Endothelial cell of umbilical vein (primary cell): ENCODE results near the gene NAV2. TPM values are rescaled to one million over a fixed set of nuclear protein-coding genes. Genes with fewer than 3 reads are reported as not detected.

Experiments used
- BruUV-seq: library from RNA; stranded (reverse); fragments of 400-500 nt; replicated peaks from 2 replicates; lab custom pipeline; 2021; lab: Mats Ljungman, UMichigan
- CTCF ChIA-PET: fragments of 300-600, 350-600 bp; sonication (Branson Sonifier 250); formaldehyde crosslinking; loops from one replicate; lab custom pipeline; 2021; ENCODE audit warnings: antibody characterized with exemption, inconsistent platforms; lab: Charles Lee
- POLR2A ChIA-PET: fragments of 300-600, 350-600 bp; sonication (Branson Sonifier 250); formaldehyde crosslinking; loops from one replicate; lab custom pipeline; 2021; ENCODE audit warnings: antibody characterized with exemption, inconsistent platforms; lab: Charles Lee
- DNase-seq: peaks from one replicate; pipeline ENCODE4 v3.0.0-alpha.2; 2011; ENCODE audit warnings: low read depth, low spot score
- FAIRE-seq: peaks from 2 replicates; lab custom pipeline; 2011; peaks lifted over from hg19 to GRCh38; lab: Jason Lieb, UNC
- H2AFZ ChIP-seq: 2 replicates; pipeline ENCODE4 v1.6.0; 2012; ENCODE audit warnings: low read depth, low read length, control low read depth, inconsistent platforms
- H3K27ac ChIP-seq: 2 replicates; pipeline ENCODE4 v1.5.1; 2011; ENCODE audit warnings: low read depth, mild to moderate bottlenecking, control low read depth, low read length, moderate library complexity; ENCODE audit not compliant: insufficient read depth
- H3K27me3 ChIP-seq, 2 experiments: 2 replicates each; pipeline versions ENCODE4 v1.6.0 to v1.6.1; 2011; ENCODE audit warnings: low read length in 2 of 2, mixed read lengths in 1 of 2; ENCODE audit not compliant: control insufficient read depth in 2 of 2, insufficient read depth in 2 of 2
- H3K36me3 ChIP-seq, 2 experiments: 2 replicates in 1 of 2; 3 replicates in 1 of 2; pipeline ENCODE4 v1.5.1; 2011; ENCODE audit warnings: low read length in 2 of 2, mild to moderate bottlenecking in 1 of 2, moderate library complexity in 1 of 2; ENCODE audit not compliant: control insufficient read depth in 2 of 2, insufficient read depth in 2 of 2; ENCODE audit errors: extremely low read depth in 1 of 2
- H3K4me1 ChIP-seq: 3 replicates; pipeline ENCODE4 v1.5.1; 2011; ENCODE audit warnings: mild to moderate bottlenecking, low read length; ENCODE audit not compliant: control insufficient read depth, insufficient read depth; ENCODE audit errors: extremely low read depth
- H3K4me2 ChIP-seq: 2 replicates; pipeline ENCODE4 v1.6.1; 2011; ENCODE audit warnings: low read length, control low read depth, mixed read lengths; ENCODE audit not compliant: insufficient read depth
- H3K4me3 ChIP-seq, 3 experiments: fragments of 200-600 bp in 1 of 3; sonication (generic), shearing (Covaris generic) in 1 of 3; replicated peaks in 1 of 3; 2 replicates each; pipeline ENCODE4 v1.5.1; 2011 to 2016; ENCODE audit warnings: control low read depth in 3 of 3, low read length in 3 of 3, mild to moderate bottlenecking in 2 of 3, inconsistent platforms in 1 of 3, low read depth in 1 of 3, moderate library complexity in 1 of 3; ENCODE audit not compliant: insufficient read depth in 1 of 3
- H3K79me2 ChIP-seq: 2 replicates; pipeline ENCODE4 v1.6.0; 2012; ENCODE audit warnings: low read length, inconsistent platforms; ENCODE audit not compliant: control insufficient read depth, insufficient read depth
- H3K9ac ChIP-seq: replicated peaks from 2 replicates; pipeline ENCODE3; 2011; ENCODE audit warnings: low read length, control low read depth; ENCODE audit not compliant: insufficient read depth; ENCODE audit errors: extremely low read depth
- H3K9me1 ChIP-seq: replicated peaks from 3 replicates; pipeline ENCODE4 v1.6.0; 2011; ENCODE audit warnings: mild to moderate bottlenecking, low read length; ENCODE audit not compliant: control insufficient read depth, insufficient read depth; ENCODE audit errors: extremely low read depth
- H3K9me3 ChIP-seq: replicated peaks from 2 replicates; pipeline ENCODE4 v1.5.1; 2012; ENCODE audit warnings: low read length, inconsistent platforms; ENCODE audit not compliant: control insufficient read depth, insufficient read depth
- H4K20me1 ChIP-seq: replicated peaks from 2 replicates; pipeline ENCODE3; 2011; ENCODE audit warnings: mild to moderate bottlenecking, low read length; ENCODE audit not compliant: control insufficient read depth, insufficient read depth; ENCODE audit errors: extremely low read depth
- EZH2 ChIP-seq: IDR thresholded peaks from 2 replicates; pipeline ENCODE4 v1.6.1; 2012; ENCODE audit warnings: borderline replicate concordance, low read depth, mild to moderate bottlenecking, moderate library complexity, low read length, inconsistent platforms; ENCODE audit not compliant: severe bottlenecking
- FOS ChIP-seq: IDR thresholded peaks from 2 replicates; pipeline ENCODE4 v1.6.1; 2011; ENCODE audit warnings: mild to moderate bottlenecking, low read length, moderate library complexity, borderline replicate concordance; ENCODE audit not compliant: insufficient read depth
- JUN ChIP-seq: IDR thresholded peaks from 2 replicates; pipeline ENCODE4 v1.6.1; 2011; ENCODE audit warnings: borderline replicate concordance, low read depth; ENCODE audit not compliant: insufficient read length, insufficient read depth
- POLR2AphosphoS5 ChIP-seq: IDR thresholded peaks from 2 replicates; pipeline ENCODE4 v1.6.1; 2012; ENCODE audit warnings: low read depth, mild to moderate bottlenecking, control low read depth, low read length, moderate library complexity; ENCODE audit not compliant: insufficient read depth
- dilution Hi-C: fragments of 300-500 bp; cut with MboI; formaldehyde crosslinking; loops from one replicate; pipeline ENCODE4 v1.15.0; 2019; ENCODE audit warnings: low sequenced_read_pairs; ENCODE audit not compliant: extremely low pct_ligation_motif_present
- intact Hi-C: fragments of 100-400 bp; cut with micrococcal nuclease; formaldehyde crosslinking; loops from one replicate; pipeline ENCODE4 v1.10.0; 2022
- polyA plus RNA-seq, 4 experiments: library from polyadenylated mRNA; depleted of rRNA in 3 of 4; stranded (reverse) in 3 of 4; unstranded in 1 of 4; fragments of >200 nt; gene quantifications; 2 replicates each; pipeline versions ENCODE4 v1.2.1 to v1.2.3, GENCODE V29; 2011 to 2012; ENCODE audit warnings: missing spikeins in 1 of 4
- total RNA-seq: library from RNA; stranded (reverse); gene quantifications from 2 replicates; pipeline ENCODE4 v1.2.3, GENCODE V29; 2021
- TF ChIP-seq, protein P1 (sequence below): IDR thresholded peaks from 2 replicates; pipeline ENCODE4 v1.6.1; 2011; ENCODE audit not compliant: insufficient read depth, insufficient read length

Gene NAV2
- total and polyA plus RNA-seq, 2 donors (not counting 3 experiments of a cell fraction or from before 2014, with no cell fraction given), result 10.9 to 68.0 TPM

DNA sequence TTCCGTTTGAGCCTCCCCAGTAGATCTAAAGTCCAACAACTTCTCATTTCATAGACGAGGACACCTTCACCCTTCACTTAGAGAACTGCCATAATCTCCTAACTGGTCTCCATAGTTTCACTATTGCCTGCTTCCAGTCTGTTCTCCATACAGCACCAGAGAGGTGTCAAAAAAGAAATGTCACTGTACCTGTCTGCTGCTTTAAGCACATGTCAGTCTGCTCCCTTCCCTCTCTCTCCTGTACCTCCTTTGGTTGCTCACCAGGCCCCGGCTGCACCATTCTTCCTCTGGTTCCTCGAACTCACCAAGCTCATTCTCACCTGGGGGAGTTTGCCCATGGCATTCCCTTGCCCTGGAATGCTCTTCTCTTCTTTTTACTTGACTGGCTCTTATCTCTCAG is 75.8 kb downstream of the NAV2 start:
- dilution Hi-C loops, result no loop called here

DNA sequence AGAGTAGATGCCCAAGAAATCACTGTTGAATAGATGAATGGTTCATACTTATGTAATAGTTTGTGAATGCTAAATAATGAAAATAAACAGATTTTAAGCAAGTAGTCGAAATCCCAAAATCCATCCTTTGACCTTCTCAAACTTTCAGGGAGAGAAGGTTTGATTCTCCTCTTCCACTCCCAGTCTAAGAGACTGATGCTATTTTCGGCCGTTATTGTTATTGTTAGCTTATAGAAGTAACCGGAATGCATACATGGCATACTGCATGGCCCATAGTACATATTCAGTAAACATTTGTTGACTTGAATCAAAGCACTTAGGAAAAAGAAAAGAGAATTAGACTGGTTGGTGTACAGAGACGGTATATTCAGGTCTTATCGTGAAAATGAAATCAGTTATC is 76.6 kb downstream of the NAV2 start:
- no peak for FAIRE-seq
- H3K27ac ChIP-seq, result no peak overlapping the region
- H3K36me3 ChIP-seq, result no peaks in the 10 kb centered on the region
- intact Hi-C loops (no loop called here), dilution Hi-C loops (no loop called here)
- H3K9ac ChIP-seq, result no peak overlapping the region
- no TSS peak for BruUV-seq
- no peak overlapping the region for H2AFZ ChIP-seq
- CTCF ChIA-PET, result interaction anchor here (1.7 kb wide), 1 partner anchor 11 kb away, joined by 5 read pairs; no protein-coding TSS in a partner anchor
- H3K79me2 ChIP-seq, result peaks cover 84% of the 10 kb centered on the region
- no peak for DNase-seq
- no peaks in the 10 kb centered on the region for H3K27me3 ChIP-seq
- no peak for TF ChIP-seq FOS
- TF ChIP-seq, protein P1, sequence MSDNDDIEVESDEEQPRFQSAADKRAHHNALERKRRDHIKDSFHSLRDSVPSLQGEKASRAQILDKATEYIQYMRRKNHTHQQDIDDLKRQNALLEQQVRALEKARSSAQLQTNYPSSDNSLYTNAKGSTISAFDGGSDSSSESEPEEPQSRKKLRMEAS, result no peak
- TF ChIP-seq POLR2AphosphoS5, result no peak
- H3K9me1 ChIP-seq, result no peaks in the 10 kb centered on the region
- no peak overlapping the region for H3K4me2 ChIP-seq
- POLR2A ChIA-PET, result no interaction called here
- H3K4me1 ChIP-seq, result peaks cover under 1% of the 10 kb centered on the region
- no peaks in the 10 kb centered on the region for H4K20me1 ChIP-seq
- H3K4me3 ChIP-seq, result no peak overlapping the region
- H3K9me3 ChIP-seq, result no peaks in the 10 kb centered on the region

More for the DNA sequence above, 75.8 kb downstream of the NAV2 start:
- no TSS peak for BruUV-seq
- intact Hi-C loops, result no loop called here
- no peak overlapping the region for H3K4me3 ChIP-seq
- no peaks in the 10 kb centered on the region for H3K9me1 ChIP-seq
- no peak overlapping the region for H2AFZ ChIP-seq
- ChIA-PET POLR2A (no interaction called here), CTCF (interaction anchor here (0.9 to 1.7 kb wide), 3 partner anchors 12 to 115 kb away, joined by 3 to 5 read pairs (median 3); no protein-coding TSS in a partner anchor)
- no peak overlapping the region for H3K27ac ChIP-seq
- no peaks in the 10 kb centered on the region for H4K20me1 ChIP-seq
- no peaks in the 10 kb centered on the region for H3K27me3 ChIP-seq
- no peak for DNase-seq
- no peak for FAIRE-seq
- H3K4me2 ChIP-seq, result no peak overlapping the region
- no peaks in the 10 kb centered on the region for H3K36me3 ChIP-seq
- no peaks in the 10 kb centered on the region for H3K4me1 ChIP-seq
- TF ChIP-seq JUN, result no peak
- no peak for TF ChIP-seq EZH2
- no peak for TF ChIP-seq POLR2AphosphoS5
- TF ChIP-seq FOS, result no peak
- peaks cover 81% of the 10 kb centered on the region for H3K79me2 ChIP-seq
- no peak overlapping the region for H3K9ac ChIP-seq
- no peaks in the 10 kb centered on the region for H3K9me3 ChIP-seq
